ENCODE results near the gene ZNF695. TPM values are rescaled to one million over a fixed set of nuclear protein-coding genes. Genes with fewer than 3 reads are reported as not detected.

ZNF695 gene
- total RNA-seq, 1 experiment from 2014 or later: 17.3 TPM

- DNase-seq (ENCODE audit: low spot score): no peak
Measured at GRCh38 chr1:246959944-246960693, 47.7 kb downstream of the ZNF695 start.

- DNase-seq (ENCODE audit: low spot score): no peak
Measured at GRCh38 chr1:246954126-246954525, 53.7 kb downstream of the ZNF695 start.

- no peak for DNase-seq (ENCODE audit: low spot score)
Measured at GRCh38 chr1:246951413-246951812, 56.4 kb downstream of the ZNF695 start.

- DNase-seq (ENCODE audit: low spot score): no peak
Measured at GRCh38 chr1:246949956-246950355, 57.9 kb downstream of the ZNF695 start.

GRCh38 chr1:246947255-246947654 lies 60.6 kb downstream of the ZNF695 start:
- no peak for DNase-seq (ENCODE audit: low spot score)

- DNase-seq (ENCODE audit: low spot score): no peak
Measured at GRCh38 chr1:246946366-246946765, 61.5 kb downstream of the ZNF695 start.

Other genes starting within 250 kb of the ZNF695 start
- 53.6 and 63.7 TPM in 2 replicates for gene AHCTF1, start 76.1 kb downstream of the ZNF695 start, total RNA-seq (2014; rRNA removed; shearing (Covaris generic))
- 8.8 and 9.8 TPM in 2 replicates for gene ZNF670, start 70.8 kb upstream of the ZNF695 start, total RNA-seq (2014; rRNA removed; shearing (Covaris generic))
- gene ZNF669, start 96.3 kb upstream of the ZNF695 start, total RNA-seq (2014; rRNA removed; shearing (Covaris generic)): 14.9 and 22.8 TPM in 2 replicates
- gene ZNF124, start 164.0 kb upstream of the ZNF695 start, total RNA-seq (2014; rRNA removed; shearing (Covaris generic)): 67.1 and 69.2 TPM in 2 replicates
- not detected in 2 replicates for gene VN1R5, start 248.0 kb upstream of the ZNF695 start, total RNA-seq (2014; rRNA removed; shearing (Covaris generic))